ENCODE data around the gene S100A13.

S100A13 gene

GRCh38 chr1:153648000-153648643, 20.8 kb upstream of the S100A13 start:
- POLR2A ChIA-PET = interaction anchor here (0.6 to 2.2 kb wide), 2 partner anchors 14 to 167 kb away, joined by 5 to 9 read pairs; partner anchors contain the start of gene CHTOP
- CTCF ChIA-PET = interaction anchor here (1.5 to 2.7 kb wide), 3 partner anchors 10 to 20 kb away, joined by 4 to 10 read pairs (median 4); partner anchors contain the start of genes CHTOP, S100A1 and S100A13
- Histone ChIP-seq H3K27ac (ENCODE audit: insufficient read depth in 1 of 2, low read depth in 1 of 2, low read length in 2 of 2, poor library complexity in 1 of 2, severe bottlenecking in 2 of 2) (no peak overlapping the region), H3K36me3 (ENCODE audit: control insufficient read depth in 4 of 4, insufficient read depth in 4 of 4, low read length in 3 of 4) (peaks cover 4 to 42% (median 29%) of the 10 kb centered on the region in 4 experiments), H3K4me1 (ENCODE audit: control extremely low read depth in 1 of 4, control insufficient read depth in 4 of 4, insufficient read depth in 4 of 4, low read length in 3 of 4) (peaks cover 0 to 13% (median 8%) of the 10 kb centered on the region in 4 experiments), H3K4me3 (ENCODE audit: control insufficient read depth in 1 of 7, extremely low read depth in 1 of 7, insufficient read depth in 4 of 7, low read depth in 2 of 7, low read length in 6 of 7) (no peak overlapping the region), H3K9me3 (ENCODE audit: control extremely low read depth in 1 of 5, control insufficient read depth in 4 of 5, insufficient read depth in 2 of 5, low read depth in 1 of 5, low read length in 4 of 5) (no peaks in the 10 kb centered on the region), H3K27me3 (replicated peaks in 2 of 5; ENCODE audit: control insufficient read depth in 4 of 5, insufficient read depth in 5 of 5, low read length in 4 of 5) (no peaks in the 10 kb centered on the region)
- DNase-seq = no peak
- 90% methylated on average over 10 of the region's 10 CpGs for WGBS (ENCODE audit: insufficient coverage)

GRCh38 chr1:153647346-153647714, 20.0 kb upstream of the S100A13 start:
- Histone ChIP-seq H3K4me3 (ENCODE audit: control insufficient read depth in 1 of 7, extremely low read depth in 1 of 7, insufficient read depth in 4 of 7, low read depth in 2 of 7, low read length in 6 of 7) (no peak overlapping the region), H3K9me3 (ENCODE audit: control extremely low read depth in 1 of 5, control insufficient read depth in 4 of 5, insufficient read depth in 2 of 5, low read depth in 1 of 5, low read length in 4 of 5) (no peaks in the 10 kb centered on the region), H3K27me3 (replicated peaks in 2 of 5; ENCODE audit: control insufficient read depth in 4 of 5, insufficient read depth in 5 of 5, low read length in 4 of 5) (no peaks in the 10 kb centered on the region), H3K27ac (ENCODE audit: insufficient read depth in 1 of 2, low read depth in 1 of 2, low read length in 2 of 2, poor library complexity in 1 of 2, severe bottlenecking in 2 of 2) (no peak overlapping the region), H3K36me3 (ENCODE audit: control insufficient read depth in 4 of 4, insufficient read depth in 4 of 4, low read length in 3 of 4) (peaks cover 8 to 50% (median 35%) of the 10 kb centered on the region in 4 experiments), H3K4me1 (ENCODE audit: control extremely low read depth in 1 of 4, control insufficient read depth in 4 of 4, insufficient read depth in 4 of 4, low read length in 3 of 4) (peaks cover 0 to 7% (median 2%) of the 10 kb centered on the region in 4 experiments)
- WGBS (ENCODE audit: insufficient coverage) = 90% methylated on average over 1 of the region's 2 CpGs
- ChIA-PET CTCF (interaction anchor here (1.5 to 2.7 kb wide), 2 partner anchors 13 to 19 kb away, joined by 4 to 10 read pairs; partner anchors contain the start of genes CHTOP, S100A1 and S100A13), POLR2A (interaction anchor here (0.6 to 2.2 kb wide), 2 partner anchors 13 to 168 kb away, joined by 5 to 9 read pairs; partner anchors contain the start of gene CHTOP)
- no peak for DNase-seq

GRCh38 chr1:153646672-153647345, 19.5 kb upstream of the S100A13 start:
- peaks cover 0 to 7% (median 2%) of the 10 kb centered on the region in 4 experiments for H3K4me1 ChIP-seq (ENCODE audit: control extremely low read depth in 1 of 4, control insufficient read depth in 4 of 4, insufficient read depth in 4 of 4, low read length in 3 of 4)
- no peak overlapping the region for H3K27ac ChIP-seq (ENCODE audit: insufficient read depth in 1 of 2, low read depth in 1 of 2, low read length in 2 of 2, poor library complexity in 1 of 2, severe bottlenecking in 2 of 2)
- no peaks in the 10 kb centered on the region for H3K27me3 ChIP-seq (replicated peaks in 2 of 5; ENCODE audit: control insufficient read depth in 4 of 5, insufficient read depth in 5 of 5, low read length in 4 of 5)
- POLR2A ChIA-PET = interaction anchor here (2.2 kb wide), 1 partner anchor 13 kb away, joined by 9 read pairs; the partner anchor contains the start of gene CHTOP
- DNase-seq = no peak
- no peak overlapping the region for H3K4me3 ChIP-seq (ENCODE audit: control insufficient read depth in 1 of 7, extremely low read depth in 1 of 7, insufficient read depth in 4 of 7, low read depth in 2 of 7, low read length in 6 of 7)
- CTCF ChIA-PET = interaction anchor here (2.0 to 2.7 kb wide), 2 partner anchors 11 to 19 kb away, joined by 7 to 10 read pairs; partner anchors contain the start of genes S100A1 and S100A13
- no peaks in the 10 kb centered on the region for H3K9me3 ChIP-seq (ENCODE audit: control extremely low read depth in 1 of 5, control insufficient read depth in 4 of 5, insufficient read depth in 2 of 5, low read depth in 1 of 5, low read length in 4 of 5)
- 89% methylated on average over 4 of the region's 5 CpGs for WGBS (ENCODE audit: insufficient coverage)
- peaks cover 13 to 55% (median 40%) of the 10 kb centered on the region in 4 experiments for H3K36me3 ChIP-seq (ENCODE audit: control insufficient read depth in 4 of 4, insufficient read depth in 4 of 4, low read length in 3 of 4)

- Histone ChIP-seq H3K4me3 (ENCODE audit: control insufficient read depth in 1 of 7, extremely low read depth in 1 of 7, insufficient read depth in 4 of 7, low read depth in 2 of 7, low read length in 6 of 7) (no peak overlapping the region), H3K27me3 (replicated peaks in 2 of 5; ENCODE audit: control insufficient read depth in 4 of 5, insufficient read depth in 5 of 5, low read length in 4 of 5) (no peaks in the 10 kb centered on the region), H3K9me3 (ENCODE audit: control extremely low read depth in 1 of 5, control insufficient read depth in 4 of 5, insufficient read depth in 2 of 5, low read depth in 1 of 5, low read length in 4 of 5) (no peaks in the 10 kb centered on the region), H3K36me3 (ENCODE audit: control insufficient read depth in 4 of 4, insufficient read depth in 4 of 4, low read length in 3 of 4) (peaks cover 17 to 85% (median 55%) of the 10 kb centered on the region in 4 experiments), H3K4me1 (ENCODE audit: control extremely low read depth in 1 of 4, control insufficient read depth in 4 of 4, insufficient read depth in 4 of 4, low read length in 3 of 4) (no peaks in the 10 kb centered on the region), H3K27ac (ENCODE audit: insufficient read depth in 1 of 2, low read depth in 1 of 2, low read length in 2 of 2, poor library complexity in 1 of 2, severe bottlenecking in 2 of 2) (peak overlapping the region in 1 of 2 experiments; percentile 37)
- no peak for DNase-seq
- CTCF ChIA-PET = interaction anchor here (0.9 to 3.3 kb wide), 7 partner anchors 9 to 73 kb away, joined by 3 to 15 read pairs (median 8); partner anchors contain the start of genes CHTOP, S100A1 and S100A13
- POLR2A ChIA-PET = no interaction called here
These were observed 16.5 kb upstream of the S100A13 start for GRCh38 chr1:153643816-153644215.

- H3K36me3 ChIP-seq (ENCODE audit: control insufficient read depth in 4 of 4, insufficient read depth in 4 of 4, low read length in 3 of 4) = peaks cover 17 to 92% (median 62%) of the 10 kb centered on the region in 4 experiments
- H3K4me1 ChIP-seq (ENCODE audit: control extremely low read depth in 1 of 4, control insufficient read depth in 4 of 4, insufficient read depth in 4 of 4, low read length in 3 of 4) = no peaks in the 10 kb centered on the region
- no CpG with 5 or more reads among the region's 11 CpGs for WGBS (ENCODE audit: insufficient coverage)
- H3K27me3 ChIP-seq (replicated peaks in 2 of 5; ENCODE audit: control insufficient read depth in 4 of 5, insufficient read depth in 5 of 5, low read length in 4 of 5) = no peaks in the 10 kb centered on the region
- no peak for DNase-seq
- H3K27ac ChIP-seq (ENCODE audit: insufficient read depth in 1 of 2, low read depth in 1 of 2, low read length in 2 of 2, poor library complexity in 1 of 2, severe bottlenecking in 2 of 2) = peak overlapping the region in 1 of 2 experiments; percentile 19
- ChIA-PET CTCF (interaction anchor here (0.8 to 3.3 kb wide), 9 partner anchors 9 to 73 kb away, joined by 3 to 15 read pairs (median 4); partner anchors contain the start of genes CHTOP, S100A1 and S100A13), POLR2A (interaction anchor here (1.1 kb wide), 1 partner anchor 9 kb away, joined by 6 read pairs; the partner anchor contains the start of gene CHTOP)
- no peak overlapping the region for H3K4me3 ChIP-seq (ENCODE audit: control insufficient read depth in 1 of 7, extremely low read depth in 1 of 7, insufficient read depth in 4 of 7, low read depth in 2 of 7, low read length in 6 of 7)
- H3K9me3 ChIP-seq (ENCODE audit: control extremely low read depth in 1 of 5, control insufficient read depth in 4 of 5, insufficient read depth in 2 of 5, low read depth in 1 of 5, low read length in 4 of 5) = no peaks in the 10 kb centered on the region
These were observed 15.8 kb upstream of the S100A13 start for GRCh38 chr1:153643100-153643499.

- no peaks in the 10 kb centered on the region for H3K9me3 ChIP-seq (ENCODE audit: control extremely low read depth in 1 of 5, control insufficient read depth in 4 of 5, insufficient read depth in 2 of 5, low read depth in 1 of 5, low read length in 4 of 5)
- no peak for DNase-seq
- H3K4me1 ChIP-seq (ENCODE audit: control extremely low read depth in 1 of 4, control insufficient read depth in 4 of 4, insufficient read depth in 4 of 4, low read length in 3 of 4) = no peaks in the 10 kb centered on the region
- peak overlapping the region in 1 of 2 experiments; percentile 47 for H3K27ac ChIP-seq (ENCODE audit: insufficient read depth in 1 of 2, low read depth in 1 of 2, low read length in 2 of 2, poor library complexity in 1 of 2, severe bottlenecking in 2 of 2)
- no peak overlapping the region for H3K4me3 ChIP-seq (ENCODE audit: control insufficient read depth in 1 of 7, extremely low read depth in 1 of 7, insufficient read depth in 4 of 7, low read depth in 2 of 7, low read length in 6 of 7)
- H3K36me3 ChIP-seq (ENCODE audit: control insufficient read depth in 4 of 4, insufficient read depth in 4 of 4, low read length in 3 of 4) = peaks cover 20 to 98% (median 67%) of the 10 kb centered on the region in 4 experiments
- ChIA-PET CTCF (interaction anchor here (1.6 kb wide), 1 partner anchor 34 kb away, joined by 8 read pairs; no protein-coding TSS in a partner anchor), POLR2A (no interaction called here)
- 93% methylated on average over 6 of the region's 11 CpGs for WGBS (ENCODE audit: insufficient coverage)
- no peaks in the 10 kb centered on the region for H3K27me3 ChIP-seq (replicated peaks in 2 of 5; ENCODE audit: control insufficient read depth in 4 of 5, insufficient read depth in 5 of 5, low read length in 4 of 5)
These were observed 14.9 kb upstream of the S100A13 start for GRCh38 chr1:153642161-153642560.

Measured in common myeloid progenitor, CD34-positive (primary cell).